Fibroblast of mammary gland (primary cell): ENCODE data around the gene MYCN.

Experiments used
- DNase-seq: peaks from one replicate; pipeline ENCODE4 v3.0.0-alpha.2; 2010; ENCODE audit warnings: low read depth
- H3K4me3 ChIP-seq: 2 replicates; pipeline ENCODE4 v1.5.1; 2011; ENCODE audit warnings: low read depth, mild to moderate bottlenecking, low read length, moderate library complexity; ENCODE audit not compliant: control insufficient read depth
- TF ChIP-seq, protein P1 (sequence below): conservative IDR thresholded peaks from 2 replicates; pipeline ENCODE4 v1.5.1; 2011; ENCODE audit warnings: low read depth, low read length, inconsistent platforms; ENCODE audit not compliant: control insufficient read depth, insufficient read depth

The MYCN gene

DNA sequence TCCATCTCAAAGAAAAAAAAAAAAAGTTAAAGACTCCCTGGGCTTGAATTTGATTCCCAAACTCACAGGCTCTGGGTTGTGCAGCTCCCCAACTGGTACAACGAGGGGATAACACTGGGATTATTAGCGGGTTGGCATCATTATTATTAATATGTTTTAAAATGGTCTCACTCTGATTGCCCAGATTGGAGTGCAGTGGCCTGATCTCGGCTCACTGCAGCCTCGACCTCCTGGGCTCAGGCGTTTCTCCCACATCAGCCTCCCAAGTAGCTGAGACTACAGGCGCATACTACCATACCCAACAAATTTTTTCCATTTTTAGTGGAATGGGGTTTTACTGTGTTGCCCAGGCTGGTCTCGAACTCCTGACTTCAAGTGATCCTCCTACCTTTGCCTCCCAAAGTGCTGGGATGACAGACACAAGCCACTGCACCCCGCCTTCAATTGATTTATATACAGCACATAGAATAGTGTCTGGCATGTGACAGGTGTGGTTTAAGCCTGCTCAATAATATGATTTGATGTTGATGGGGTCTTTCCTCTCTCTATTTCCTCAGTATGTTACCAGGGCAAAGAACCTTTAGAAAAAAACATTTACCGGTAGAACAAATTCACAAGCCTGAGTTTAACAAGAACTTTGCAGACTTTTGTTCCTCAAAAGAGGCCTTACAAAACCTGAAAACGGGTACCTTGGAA is 12.2 kb downstream of the MYCN start:
- no peak for DNase-seq
- no peak overlapping the region for H3K4me3 ChIP-seq
- TF ChIP-seq, protein P1, sequence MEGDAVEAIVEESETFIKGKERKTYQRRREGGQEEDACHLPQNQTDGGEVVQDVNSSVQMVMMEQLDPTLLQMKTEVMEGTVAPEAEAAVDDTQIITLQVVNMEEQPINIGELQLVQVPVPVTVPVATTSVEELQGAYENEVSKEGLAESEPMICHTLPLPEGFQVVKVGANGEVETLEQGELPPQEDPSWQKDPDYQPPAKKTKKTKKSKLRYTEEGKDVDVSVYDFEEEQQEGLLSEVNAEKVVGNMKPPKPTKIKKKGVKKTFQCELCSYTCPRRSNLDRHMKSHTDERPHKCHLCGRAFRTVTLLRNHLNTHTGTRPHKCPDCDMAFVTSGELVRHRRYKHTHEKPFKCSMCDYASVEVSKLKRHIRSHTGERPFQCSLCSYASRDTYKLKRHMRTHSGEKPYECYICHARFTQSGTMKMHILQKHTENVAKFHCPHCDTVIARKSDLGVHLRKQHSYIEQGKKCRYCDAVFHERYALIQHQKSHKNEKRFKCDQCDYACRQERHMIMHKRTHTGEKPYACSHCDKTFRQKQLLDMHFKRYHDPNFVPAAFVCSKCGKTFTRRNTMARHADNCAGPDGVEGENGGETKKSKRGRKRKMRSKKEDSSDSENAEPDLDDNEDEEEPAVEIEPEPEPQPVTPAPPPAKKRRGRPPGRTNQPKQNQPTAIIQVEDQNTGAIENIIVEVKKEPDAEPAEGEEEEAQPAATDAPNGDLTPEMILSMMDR, result no peak

DNA sequence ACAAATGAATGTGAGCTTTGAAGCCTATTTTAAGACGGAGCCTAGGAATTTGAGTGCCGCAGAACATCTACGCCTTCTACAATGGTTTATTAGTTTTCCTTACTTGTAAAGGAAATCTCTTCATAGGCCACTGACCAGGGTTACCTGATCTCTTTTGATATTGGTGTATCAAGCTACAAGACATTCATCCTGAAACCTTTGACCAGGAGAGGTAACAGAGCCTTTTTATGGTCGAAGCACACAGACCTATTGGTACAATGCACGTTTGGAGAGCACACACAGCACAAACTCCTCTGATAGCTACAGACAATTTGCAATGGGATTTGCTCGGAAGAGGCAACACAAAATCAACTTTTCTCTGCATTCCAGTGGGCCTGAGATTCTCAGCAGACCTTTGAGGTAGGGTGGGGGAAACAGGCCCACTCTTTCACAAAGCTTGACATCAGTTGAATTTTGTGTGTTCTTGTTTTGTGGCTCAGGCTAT is 12.8 kb downstream of the MYCN start:
- no peak overlapping the region for H3K4me3 ChIP-seq
- TF ChIP-seq, protein P1, result no peak
- DNase-seq, result no peak

DNA sequence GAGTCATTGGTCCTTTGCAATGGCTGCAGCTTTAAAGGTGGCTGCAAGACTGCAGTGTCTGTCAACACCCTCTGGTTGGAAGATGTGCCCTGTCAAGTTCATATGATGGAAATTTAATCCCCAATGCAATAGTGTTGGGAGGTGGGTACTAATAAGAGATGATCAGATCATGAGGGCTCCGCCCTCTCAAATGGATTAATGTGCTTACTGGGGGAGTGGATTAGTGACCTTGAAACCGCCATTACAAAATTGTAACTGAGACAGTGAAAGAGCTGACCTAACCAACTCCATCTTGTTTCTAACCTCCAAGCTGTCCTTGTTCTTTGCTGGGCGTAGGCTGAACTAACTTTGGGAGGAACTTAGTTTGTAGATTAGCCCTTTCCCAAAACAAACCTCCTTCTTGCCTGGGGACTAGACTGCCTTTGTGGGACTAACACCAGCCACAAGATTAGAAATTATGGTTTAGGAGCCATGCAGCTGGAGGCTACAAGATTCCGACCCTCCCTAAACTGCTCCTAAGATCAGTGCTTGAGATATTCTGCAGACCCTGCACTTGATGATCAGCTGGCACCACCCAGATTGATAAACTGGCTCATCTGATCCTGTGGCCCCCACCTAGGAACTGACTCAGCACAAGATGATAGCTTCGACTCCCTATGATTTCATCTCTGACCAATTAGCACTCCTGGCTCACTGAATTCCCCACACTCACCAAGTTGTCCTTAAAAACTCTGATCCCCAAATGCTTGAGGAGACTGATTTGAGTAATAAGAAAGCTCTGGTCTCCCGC is 13.7 kb downstream of the MYCN start:
- no peak for DNase-seq
- TF ChIP-seq, protein P1, result no peak

DNA sequence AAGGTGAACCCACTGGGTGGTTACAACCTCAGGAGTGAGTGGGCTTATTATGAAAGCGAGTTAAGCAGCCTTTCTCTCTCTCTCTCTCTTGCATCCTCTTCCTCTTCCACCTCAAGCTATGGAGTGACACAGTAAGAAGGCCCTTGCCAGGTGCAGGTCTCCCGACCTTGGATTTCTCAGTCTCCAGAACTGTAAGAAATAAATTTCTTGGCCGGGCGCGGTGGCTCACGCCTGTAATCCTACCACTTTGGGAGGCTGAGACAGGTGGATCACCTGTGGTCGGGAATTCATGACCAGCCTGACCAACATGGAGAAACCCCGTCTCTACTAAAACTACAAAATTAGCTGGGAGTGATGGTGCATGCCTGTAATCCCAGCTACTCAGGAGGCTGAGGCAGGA is 14.4 kb downstream of the MYCN start:
- TF ChIP-seq, protein P1, result no peak
- no peak overlapping the region for H3K4me3 ChIP-seq
- DNase-seq, result no peak

More for the DNA sequence above, 13.7 kb downstream of the MYCN start:
- no peak overlapping the region for H3K4me3 ChIP-seq

DNA sequence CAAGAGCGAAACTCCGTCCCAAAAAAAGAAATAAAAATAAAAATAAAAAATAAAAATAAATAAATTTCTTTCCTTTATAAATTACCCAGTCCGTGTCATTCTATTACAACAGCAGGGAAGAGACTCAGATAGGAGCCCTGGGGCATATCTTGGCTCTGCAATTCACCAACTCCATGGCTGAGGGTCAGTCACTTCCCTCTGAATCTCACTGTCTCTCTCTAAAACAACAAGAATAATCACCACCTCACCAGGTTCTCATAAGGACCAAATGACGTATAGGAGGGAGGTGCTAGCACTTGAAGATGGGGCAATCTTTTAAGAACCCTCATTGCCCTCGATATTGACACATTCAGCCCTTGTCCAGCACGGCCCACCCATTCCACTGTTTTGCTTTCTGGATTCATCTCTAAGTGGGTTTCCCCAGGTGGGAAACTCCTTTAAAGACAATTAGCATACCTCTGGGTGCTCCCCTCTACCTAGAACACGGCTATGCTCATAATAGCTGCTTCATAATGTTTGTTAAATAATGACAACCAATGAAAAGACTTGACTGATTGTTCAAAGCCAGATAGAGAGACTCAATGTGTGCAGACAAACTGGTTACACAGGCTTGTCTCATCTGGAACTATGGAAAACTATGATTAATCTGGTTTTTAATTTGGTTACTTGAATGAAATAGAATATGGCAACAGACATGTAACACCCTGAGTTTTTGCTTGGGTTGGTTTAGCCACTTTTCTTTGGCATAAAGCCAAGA is 15.1 kb downstream of the MYCN start:
- no peak for DNase-seq
- TF ChIP-seq, protein P1, result no peak
- no peak overlapping the region for H3K4me3 ChIP-seq

DNA sequence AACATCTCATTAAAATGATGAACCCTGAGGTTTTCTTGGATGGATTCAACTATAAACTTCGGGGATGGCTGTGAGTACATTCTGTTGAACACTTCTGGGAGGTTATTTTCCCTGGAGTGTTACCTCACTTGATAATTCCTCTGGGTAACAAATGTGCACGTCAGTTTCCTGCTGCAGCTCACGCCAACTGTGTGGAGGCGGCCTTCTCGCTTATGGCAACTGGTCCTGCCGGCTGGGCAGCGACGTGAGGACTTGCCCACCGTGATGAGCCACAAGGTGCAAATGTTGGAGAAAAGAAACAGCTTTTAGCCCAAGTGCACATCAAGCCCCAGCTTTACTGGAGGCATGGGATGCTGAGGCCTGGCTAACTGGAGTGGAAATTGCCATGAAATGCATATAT is 15.9 kb downstream of the MYCN start:
- TF ChIP-seq, protein P1, result no peak
- no peak overlapping the region for H3K4me3 ChIP-seq
- DNase-seq, result no peak
